ENCODE data around the gene ATP8A1.
"Not testable (repeated sequence)": the region's sequence is repeated elsewhere in the genome, so short reads cannot be mapped to it uniquely, and the experiment has no call there.

The ATP8A1 gene

GRCh38 chr4:42501624-42502401 lies 155.1 kb downstream of the ATP8A1 start:
- no peak for DNase-seq (ENCODE audit: low read depth in 2 of 2)

GRCh38 chr4:42498040-42498439 lies 158.9 kb downstream of the ATP8A1 start:
- no peak for DNase-seq (ENCODE audit: low read depth in 2 of 2)

- no peak for DNase-seq (ENCODE audit: low read depth in 2 of 2)
Measured at GRCh38 chr4:42497142-42497910, 159.6 kb downstream of the ATP8A1 start.

GRCh38 chr4:42492962-42493361 lies 163.9 kb downstream of the ATP8A1 start:
- DNase-seq (ENCODE audit: low read depth in 2 of 2): no peak

GRCh38 chr4:42490015-42490414 lies 166.9 kb downstream of the ATP8A1 start:
- DNase-seq (ENCODE audit: low read depth in 2 of 2): no peak

- DNase-seq (ENCODE audit: low read depth in 2 of 2): no peak
Measured at GRCh38 chr4:42489095-42489494, 167.8 kb downstream of the ATP8A1 start.

- no peak for DNase-seq (ENCODE audit: low read depth in 2 of 2)
Measured at GRCh38 chr4:42488554-42488953, 168.4 kb downstream of the ATP8A1 start.

- no peak for DNase-seq (ENCODE audit: low read depth in 2 of 2)
Measured at GRCh38 chr4:42488114-42488513, 168.8 kb downstream of the ATP8A1 start.

GRCh38 chr4:42487230-42487629 lies 169.7 kb downstream of the ATP8A1 start:
- no peak for DNase-seq (ENCODE audit: low read depth in 2 of 2)

- DNase-seq (ENCODE audit: low read depth in 2 of 2): not testable (repeated sequence)
Measured at GRCh38 chr4:42486156-42486555, 170.7 kb downstream of the ATP8A1 start.

- DNase-seq (ENCODE audit: low read depth in 2 of 2): no peak
Measured at GRCh38 chr4:42484630-42485029, 172.3 kb downstream of the ATP8A1 start.

GRCh38 chr4:42483426-42484379 lies 173.2 kb downstream of the ATP8A1 start:
- no peak for DNase-seq (ENCODE audit: low read depth in 2 of 2)

GRCh38 chr4:42482516-42483327 lies 174.2 kb downstream of the ATP8A1 start:
- no peak for DNase-seq (ENCODE audit: low read depth in 2 of 2)

GRCh38 chr4:42480717-42481116 lies 176.2 kb downstream of the ATP8A1 start:
- no peak for DNase-seq (ENCODE audit: low read depth in 2 of 2)

- DNase-seq (ENCODE audit: low read depth in 2 of 2): no peak
Measured at GRCh38 chr4:42480281-42480680, 176.6 kb downstream of the ATP8A1 start.

GRCh38 chr4:42478946-42479345 lies 178.0 kb downstream of the ATP8A1 start:
- DNase-seq (ENCODE audit: low read depth in 2 of 2): no peak

GRCh38 chr4:42478509-42478908 lies 178.4 kb downstream of the ATP8A1 start:
- DNase-seq (ENCODE audit: low read depth in 2 of 2): no peak

- DNase-seq (ENCODE audit: low read depth in 2 of 2): no peak
Measured at GRCh38 chr4:42474406-42474805, 182.5 kb downstream of the ATP8A1 start.

GRCh38 chr4:42473071-42473684 lies 183.7 kb downstream of the ATP8A1 start:
- DNase-seq (ENCODE audit: low read depth in 2 of 2): no peak

GRCh38 chr4:42471896-42472295 lies 185.0 kb downstream of the ATP8A1 start:
- no peak for DNase-seq (ENCODE audit: low read depth in 2 of 2)

GRCh38 chr4:42470023-42470422 lies 186.9 kb downstream of the ATP8A1 start:
- no peak for DNase-seq (ENCODE audit: low read depth in 2 of 2)
